Parathyroid adenoma (tissue), 2 donors: ENCODE measurements around the gene DMGDH.

Experiments
- H2AFZ ChIP-seq: fragments of 300-600 bp; sonication (generic); one replicate; pipeline ENCODE4 v1.7.0; 2017; ENCODE audit warnings: antibody characterized with exemption, mild to moderate bottlenecking
- H3K27ac ChIP-seq: fragments of 300-600 bp; sonication (generic); one replicate; pipeline ENCODE4 v1.7.0; 2017
- H3K27me3 ChIP-seq: fragments of 300-600 bp; sonication (generic); one replicate; pipeline ENCODE4 v1.7.0; 2017; ENCODE audit warnings: low read length; ENCODE audit not compliant: control insufficient read depth, insufficient read depth
- H3K36me3 ChIP-seq: fragments of 300-600 bp; sonication (generic); one replicate; pipeline ENCODE4 v1.7.0; 2017; ENCODE audit warnings: low read length; ENCODE audit not compliant: control insufficient read depth, insufficient read depth
- H3K4me1 ChIP-seq: fragments of 300-600 bp; sonication (generic); one replicate; pipeline ENCODE4 v1.7.0; 2017; ENCODE audit warnings: control low read depth
- H3K4me2 ChIP-seq: fragments of 300-600 bp; sonication (generic); one replicate; pipeline ENCODE4 v1.7.0; 2017; ENCODE audit warnings: low read length
- H3K4me3 ChIP-seq: fragments of 300-600 bp; sonication (generic); one replicate; pipeline ENCODE4 v1.7.0; 2017; ENCODE audit warnings: low read depth, low read length
- H3K79me2 ChIP-seq: fragments of 300-600 bp; sonication (generic); one replicate; pipeline ENCODE4 v1.7.0; 2017; ENCODE audit warnings: control low read depth
- H3K9ac ChIP-seq: fragments of 300-600 bp; sonication (generic); one replicate; pipeline ENCODE4 v1.7.0; 2017; ENCODE audit warnings: mild to moderate bottlenecking
- H3K9me3 ChIP-seq: fragments of 300-600 bp; sonication (generic); one replicate; pipeline ENCODE4 v1.7.0; 2017; ENCODE audit warnings: low read length; ENCODE audit not compliant: control insufficient read depth
- CTCF ChIP-seq: fragments of 300-600 bp; sonication (generic); IDR thresholded peaks from one replicate; pipeline ENCODE4 v1.7.0; 2017; ENCODE audit warnings: antibody characterized with exemption, mild to moderate bottlenecking
- donor health status: primary hyperparathyroidism.

DMGDH gene

GRCh38 chr5:78959767-78960166 is 109.7 kb downstream of the DMGDH start:
- Histone ChIP-seq H3K4me1 (no peaks in the 10 kb centered on the region), H3K4me2 (no peak overlapping the region), H2AFZ (no peak overlapping the region), H3K27me3 (no peaks in the 10 kb centered on the region), H3K9me3 (no peaks in the 10 kb centered on the region), H3K79me2 (no peaks in the 10 kb centered on the region), H3K4me3 (no peak overlapping the region), H3K36me3 (no peaks in the 10 kb centered on the region), H3K27ac (no peak overlapping the region), H3K9ac (no peak overlapping the region)
- no peak for TF ChIP-seq CTCF

GRCh38 chr5:78958672-78959445 is 110.6 kb downstream of the DMGDH start:
- Histone ChIP-seq H3K27me3 (no peaks in the 10 kb centered on the region), H2AFZ (no peak overlapping the region), H3K9me3 (no peaks in the 10 kb centered on the region), H3K36me3 (no peaks in the 10 kb centered on the region), H3K4me2 (no peak overlapping the region), H3K4me3 (no peak overlapping the region), H3K27ac (no peak overlapping the region), H3K79me2 (no peaks in the 10 kb centered on the region), H3K9ac (no peak overlapping the region), H3K4me1 (no peaks in the 10 kb centered on the region)
- TF ChIP-seq CTCF: no peak

GRCh38 chr5:78956901-78957300 is 112.6 kb downstream of the DMGDH start:
- no peaks in the 10 kb centered on the region for H3K36me3 ChIP-seq
- no peaks in the 10 kb centered on the region for H3K9me3 ChIP-seq
- no peak overlapping the region for H3K4me2 ChIP-seq
- no peaks in the 10 kb centered on the region for H3K79me2 ChIP-seq
- H2AFZ ChIP-seq: no peak overlapping the region
- no peaks in the 10 kb centered on the region for H3K27me3 ChIP-seq
- TF ChIP-seq CTCF: no peak
- no peak overlapping the region for H3K4me3 ChIP-seq
- no peak overlapping the region for H3K9ac ChIP-seq
- H3K4me1 ChIP-seq: no peaks in the 10 kb centered on the region
- no peak overlapping the region for H3K27ac ChIP-seq

- H3K4me3 ChIP-seq: no peak overlapping the region
- H3K4me1 ChIP-seq: no peaks in the 10 kb centered on the region
- no peak overlapping the region for H3K9ac ChIP-seq
- no peaks in the 10 kb centered on the region for H3K27me3 ChIP-seq
- H3K79me2 ChIP-seq: no peaks in the 10 kb centered on the region
- no peak overlapping the region for H3K4me2 ChIP-seq
- no peak overlapping the region for H2AFZ ChIP-seq
- H3K27ac ChIP-seq: no peak overlapping the region
- H3K36me3 ChIP-seq: no peaks in the 10 kb centered on the region
- no peak for TF ChIP-seq CTCF
- H3K9me3 ChIP-seq: no peaks in the 10 kb centered on the region
Measured at GRCh38 chr5:78953092-78953800, 116.2 kb downstream of the DMGDH start.
